Coronary artery (tissue), 2 donors: ENCODE data around the gene ABHD14A.

Experiments
- DNase-seq: peaks from one replicate; pipeline ENCODE4 v3.0.0-alpha.2; 2017; ENCODE audit warnings: low spot score
- H3K27ac ChIP-seq, 2 donors: fragments of 200-600 bp; sonication (generic); one replicate each; pipeline ENCODE4 v1.5.1; 2016 to 2019
- H3K4me3 ChIP-seq: fragments of 200-600 bp; sonication (generic); 2 replicates; pipeline ENCODE4 v1.5.1; 2016; ENCODE audit warnings: mild to moderate bottlenecking, moderate library complexity
- CTCF ChIP-seq: fragments of 200-600 bp; sonication (generic); IDR thresholded peaks from one replicate; pipeline ENCODE4 v1.5.1; 2019; ENCODE audit warnings: antibody characterized with exemption

The ABHD14A gene

GRCh38 chr3:52029535-52029934 is 54.7 kb downstream of the ABHD14A start:
- no peak for DNase-seq
- H3K27ac ChIP-seq, result no peak overlapping the region
- H3K4me3 ChIP-seq, result no peak overlapping the region
- no peak for TF ChIP-seq CTCF
